ENCODE results near the gene CLPTM1.

GRCh38 chr19:44943801-44944249, 11.4 kb upstream of the CLPTM1 start:
- TF ChIP-seq CTCF (IDR thresholded peaks at IDR 0.05): no peak
- TF ChIP-seq JUND (IDR thresholded peaks at IDR 0.05): no peak
- TF ChIP-seq MEF2A (IDR thresholded peaks at IDR 0.05; ENCODE audit: borderline replicate concordance, low read depth): no peak
- no peak for TF ChIP-seq REST (IDR thresholded peaks at IDR 0.05; ENCODE audit: low read depth, low read length)
- TF ChIP-seq GATA2 (CRISPR knock-in tag; IDR thresholded peaks at IDR 0.05): no peak
- TF ChIP-seq ELF1 (IDR thresholded peaks at IDR 0.05): no peak
- no peak for TF ChIP-seq YY1 (IDR thresholded peaks at IDR 0.05; ENCODE audit: low read depth)
- TF ChIP-seq RXRA (IDR thresholded peaks at IDR 0.05; ENCODE audit: borderline replicate concordance, low read depth): no peak
- no peak for TF ChIP-seq IRF3 (IDR thresholded peaks at IDR 0.05; ENCODE audit: low read depth, low read length)
- TF ChIP-seq FOXJ3 (CRISPR knock-in tag; IDR thresholded peaks at IDR 0.05): no peak
- no peak for TF ChIP-seq USF1 (IDR thresholded peaks at IDR 0.05; ENCODE audit: borderline replicate concordance, low read depth)
- no peak for TF ChIP-seq EZH2phosphoT487 (IDR thresholded peaks at IDR 0.05; ENCODE audit: borderline replicate concordance, low read depth)
- TF ChIP-seq POLR2AphosphoS5 (IDR thresholded peaks at IDR 0.05; ENCODE audit: low read depth, low read length): no peak

Data from SK-N-SH (cell line).